ENCODE data around the gene DNAL4. TPM values are rescaled to one million over a fixed set of nuclear protein-coding genes. Genes with fewer than 3 reads are reported as not detected.

Gene DNAL4
- 10 to 100 TPM; 14.7 to 23.7 (median 20.2) TPM for total RNA-seq

- DNase-seq: peak; percentile 95 to 96
- Histone ChIP-seq H3K9me3 (no peaks in the 10 kb centered on the region), H3K4me3 (peak within 1 kb of the TSS; percentile 70 to 97 (median 89)), H3K4me1 (peaks cover 7 to 18% (median 11%) of the 10 kb centered on the region in 4 donors), H3K36me3 (peaks cover 0 to 12% (median 9%) of the 10 kb centered on the region in 4 donors), H3K27ac (peak within 1 kb of the TSS; percentile 84 to 88 (median 84)), H3K27me3 (no peaks in the 10 kb centered on the region)
- WGBS, 2 donors: 0 to 1% methylated on average over 26 to 44 of the region's 47 CpGs
- no peak for TF ChIP-seq CTCF (IDR thresholded peaks at IDR 0.05)
- no peak for TF ChIP-seq EP300 (IDR thresholded peaks at IDR 0.05)
- TF ChIP-seq POLR2AphosphoS5 (IDR thresholded peaks at IDR 0.05): peak; percentile 54 to 68
- peak in 1 of 4 donors; percentile 66 for TF ChIP-seq POLR2A (IDR thresholded peaks at IDR 0.05)
- peak; percentile 96 to 98 for ATAC-seq (ENCODE audit: low FRiP score in 2 of 2)
These were observed at the start of gene DNAL4 for GRCh38 chr22:38793721-38794466. DNAL4 (minus strand) TSS chr22:38794143; CDS start chr22:38782731, 11,412 bp downstream.

GRCh38 chr22:38843201-38843656, 49.3 kb upstream of the DNAL4 start:
- peaks cover 0 to 18% (median 2%) of the 10 kb centered on the region in 4 donors for H3K27me3 ChIP-seq
- H3K27ac ChIP-seq: peak overlapping the region in 2 of 4 donors; percentile 6 to 70
- 0% methylated on average over 15 of the region's 68 CpGs; no CpG with 5 or more reads in 1 of the 2 donors for WGBS, 2 donors
- H3K9me3 ChIP-seq: no peaks in the 10 kb centered on the region
- ATAC-seq (ENCODE audit: low FRiP score in 2 of 2): peak in 1 of 2 donors; percentile 69
- peaks cover 11 to 19% (median 16%) of the 10 kb centered on the region in 4 donors for H3K4me1 ChIP-seq
- TF ChIP-seq EP300 (IDR thresholded peaks at IDR 0.05) (no peak), CTCF (IDR thresholded peaks at IDR 0.05) (peak in 5 of 6 experiments; percentile 30 to 82 (median 57))
- peak overlapping the region; percentile 48 to 55 (median 50) for H3K4me3 ChIP-seq
- H3K36me3 ChIP-seq: no peaks in the 10 kb centered on the region
- peak in 1 of 2 donors; percentile 92 for DNase-seq

GRCh38 chr22:38842512-38843200, 48.7 kb upstream of the DNAL4 start:
- peak overlapping the region in 2 of 4 donors; percentile 6 to 70 for H3K27ac ChIP-seq
- 28 to 45% methylated on average over 18 to 31 of the region's 34 CpGs for WGBS, 2 donors
- ATAC-seq (ENCODE audit: low FRiP score in 2 of 2): no peak
- peaks cover 11 to 19% (median 16%) of the 10 kb centered on the region in 4 donors for H3K4me1 ChIP-seq
- H3K36me3 ChIP-seq: no peaks in the 10 kb centered on the region
- no peaks in the 10 kb centered on the region for H3K9me3 ChIP-seq
- TF ChIP-seq CTCF (IDR thresholded peaks at IDR 0.05): no peak
- TF ChIP-seq POLR2A (IDR thresholded peaks at IDR 0.05): no peak
- TF ChIP-seq POLR2AphosphoS5 (IDR thresholded peaks at IDR 0.05): no peak
- no peak for TF ChIP-seq EP300 (IDR thresholded peaks at IDR 0.05)
- no peak for DNase-seq
- peak overlapping the region; percentile 48 to 55 (median 50) for H3K4me3 ChIP-seq
- peaks cover 0 to 18% (median 2%) of the 10 kb centered on the region in 4 donors for H3K27me3 ChIP-seq

GRCh38 chr22:38841635-38842034, 47.7 kb upstream of the DNAL4 start:
- peaks cover 0 to 18% (median 2%) of the 10 kb centered on the region in 4 donors for H3K27me3 ChIP-seq
- H3K9me3 ChIP-seq: no peaks in the 10 kb centered on the region
- DNase-seq: no peak
- no peak overlapping the region for H3K4me3 ChIP-seq
- ATAC-seq (ENCODE audit: low FRiP score in 2 of 2): no peak
- peaks cover 11 to 19% (median 16%) of the 10 kb centered on the region in 4 donors for H3K4me1 ChIP-seq
- TF ChIP-seq EP300 (IDR thresholded peaks at IDR 0.05): no peak
- TF ChIP-seq POLR2A (IDR thresholded peaks at IDR 0.05): no peak
- no peak for TF ChIP-seq POLR2AphosphoS5 (IDR thresholded peaks at IDR 0.05)
- no peak for TF ChIP-seq CTCF (IDR thresholded peaks at IDR 0.05)
- H3K27ac ChIP-seq: no peak overlapping the region
- 82 to 87% methylated on average over 5 of the region's 5 CpGs for WGBS, 2 donors
- no peaks in the 10 kb centered on the region for H3K36me3 ChIP-seq
